Anterior cingulate cortex (tissue), 58 donors: Measurements from ENCODE around the gene ABCA4.
"Not testable (repeated sequence)": the region's sequence is repeated elsewhere in the genome, so short reads cannot be mapped to it uniquely, and the experiment has no call there.

ENCODE experiments used
- DNase-seq, 58 donors: peaks; one replicate each; lab custom pipeline; 2025; lab: John Stamatoyannopoulos, UW

ABCA4 gene

GRCh38 chr1:94012708-94013366, 108.1 kb downstream of the ABCA4 start:
- DNase-seq, result no peak

DNA sequence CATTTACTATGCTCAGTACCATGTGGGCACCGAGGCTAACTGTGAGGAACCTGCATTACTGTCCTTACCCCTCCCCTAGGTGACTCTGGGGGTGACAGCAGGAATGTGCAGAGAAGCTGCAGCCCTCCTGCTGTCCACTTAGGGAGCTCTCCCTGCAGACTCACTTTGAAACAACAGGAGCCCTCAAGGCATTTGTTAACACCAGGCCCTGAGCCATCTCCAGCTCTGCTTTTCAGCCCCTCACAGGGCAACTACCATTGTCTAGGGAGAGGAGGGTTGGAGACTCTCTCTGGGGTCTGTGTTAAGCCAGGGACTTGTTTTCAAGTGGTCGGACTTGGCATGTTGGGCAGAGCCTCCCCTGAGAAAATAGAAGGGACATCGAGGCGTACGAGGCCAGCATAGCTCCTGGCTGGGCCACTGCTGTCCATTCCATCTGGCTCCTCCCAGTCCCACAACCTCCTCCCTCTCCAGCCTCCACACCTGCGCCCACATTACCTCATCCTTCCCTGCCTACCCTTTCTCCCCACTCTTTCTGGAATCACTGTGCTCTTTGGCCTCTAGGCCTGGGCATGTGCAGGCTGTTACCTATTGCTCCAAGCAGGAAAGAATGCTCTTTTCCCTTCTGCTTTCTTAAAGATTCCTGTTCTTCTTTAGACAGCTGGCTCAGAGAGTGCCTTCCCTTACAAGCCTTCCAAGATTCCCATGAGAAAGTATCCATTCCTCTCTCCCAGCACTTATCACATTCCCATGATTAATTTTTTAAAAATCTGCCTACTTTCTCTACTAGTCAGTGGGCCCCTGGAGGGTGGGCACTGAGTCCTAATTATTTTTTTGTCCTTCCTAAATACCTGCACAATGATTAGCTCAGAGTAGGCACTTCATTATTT, 109.0 kb downstream of the ABCA4 start:
- no peak for DNase-seq

- no peak for DNase-seq
Measured at GRCh38 chr1:94011129-94011528, 109.8 kb downstream of the ABCA4 start.

GRCh38 chr1:94009304-94009703, 111.6 kb downstream of the ABCA4 start:
- DNase-seq, result no peak

GRCh38 chr1:94006604-94007003, 114.3 kb downstream of the ABCA4 start:
- no peak for DNase-seq

DNA sequence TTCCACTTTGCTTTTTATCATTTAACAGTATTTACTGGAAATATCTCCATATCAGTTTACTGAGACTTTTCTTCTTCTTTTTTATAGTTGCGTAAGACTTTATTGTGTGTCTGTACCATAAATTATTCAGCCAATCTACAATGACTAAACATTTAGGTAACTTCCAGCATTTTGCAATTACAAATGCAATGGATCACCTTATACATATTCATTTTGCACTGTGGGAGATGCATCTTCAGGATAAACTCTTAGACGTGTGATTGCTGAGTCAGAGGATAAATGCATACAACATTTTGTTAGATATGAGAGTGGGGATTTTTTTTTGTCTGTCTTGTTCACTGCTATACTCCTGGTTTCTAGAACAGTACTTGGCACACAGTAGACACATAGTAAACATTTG, 116.0 kb downstream of the ABCA4 start:
- no peak for DNase-seq

GRCh38 chr1:94002046-94002787, 118.7 kb downstream of the ABCA4 start:
- no peak for DNase-seq

GRCh38 chr1:94001397-94002045, 119.4 kb downstream of the ABCA4 start:
- DNase-seq, result no peak

- no peak for DNase-seq
Measured at GRCh38 chr1:94000510-94001282, 120.3 kb downstream of the ABCA4 start.

- no peak for DNase-seq
Measured at GRCh38 chr1:93999840-94000415, 121.0 kb downstream of the ABCA4 start.

DNA sequence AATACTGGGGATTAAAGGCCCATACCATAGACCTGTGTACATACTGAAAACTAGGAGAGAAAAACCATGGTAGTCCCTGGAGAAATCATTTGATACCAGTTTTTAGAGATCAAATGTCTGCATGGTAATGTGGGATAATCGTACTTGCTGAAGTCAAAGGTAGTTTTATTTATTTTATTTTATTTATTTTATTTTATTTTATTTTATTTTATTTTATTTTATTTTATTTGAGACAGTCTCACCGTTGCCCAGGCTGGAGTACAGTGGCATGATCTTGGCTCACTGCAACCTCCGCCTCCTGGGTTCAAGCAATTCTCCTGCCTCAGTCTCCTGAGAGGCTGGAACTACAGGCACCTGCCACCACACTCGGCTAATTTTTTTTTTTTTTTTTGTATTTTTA, 122.4 kb downstream of the ABCA4 start:
- DNase-seq, result not testable (repeated sequence)

DNA sequence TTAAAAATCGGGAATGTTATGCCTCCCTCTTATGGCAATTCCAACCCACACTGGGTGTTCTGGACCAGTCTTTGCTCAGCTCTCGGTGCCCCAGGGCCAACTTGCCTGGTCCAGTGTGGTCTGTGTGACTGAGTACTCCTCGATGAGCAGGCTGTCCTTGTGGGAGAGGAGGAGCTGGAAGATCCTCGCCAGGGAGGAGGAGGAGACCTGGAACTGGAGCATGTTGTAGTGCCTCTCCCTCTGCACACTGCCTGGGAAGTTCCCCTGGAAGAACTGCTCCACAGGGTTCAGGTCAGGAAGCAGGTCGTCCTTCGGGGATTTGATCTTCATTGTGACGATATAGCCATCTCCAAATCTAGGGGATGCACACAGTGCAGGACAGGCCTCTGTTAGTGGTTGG, 123.2 kb downstream of the ABCA4 start:
- no peak for DNase-seq

DNA sequence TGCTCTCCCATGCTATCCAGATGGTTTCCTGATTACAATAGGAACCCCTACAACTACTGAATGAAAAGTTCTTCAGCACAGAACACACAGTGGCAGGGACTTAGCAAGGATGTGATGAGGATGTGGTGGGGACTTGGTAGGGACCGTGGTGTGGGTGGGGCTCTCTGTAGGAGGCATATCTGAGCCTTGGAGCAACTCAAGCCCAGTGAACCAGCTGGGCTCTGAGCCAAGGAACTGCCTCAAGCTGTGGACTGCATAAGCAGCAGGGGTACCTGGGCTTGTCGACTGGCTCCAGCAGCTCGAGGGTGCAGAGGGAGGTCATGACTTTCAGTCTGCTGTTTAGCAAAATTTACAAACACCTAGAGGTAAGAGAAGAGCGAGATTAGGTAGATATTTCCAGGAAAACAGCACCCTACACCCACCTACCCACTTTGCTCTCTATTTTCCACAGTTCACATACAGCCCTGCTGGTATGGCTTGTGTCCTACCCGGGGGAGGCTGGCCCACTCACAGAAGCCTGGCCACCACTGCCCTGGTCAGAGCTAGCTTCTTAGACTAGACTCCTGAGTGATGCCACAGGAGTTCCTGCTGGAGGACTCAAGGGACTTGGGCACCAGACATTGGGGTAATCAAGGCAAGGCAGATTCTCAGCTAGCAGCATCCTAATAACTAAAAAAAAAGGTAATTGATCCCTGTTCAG, 125.0 kb downstream of the ABCA4 start:
- no peak for DNase-seq

DNA sequence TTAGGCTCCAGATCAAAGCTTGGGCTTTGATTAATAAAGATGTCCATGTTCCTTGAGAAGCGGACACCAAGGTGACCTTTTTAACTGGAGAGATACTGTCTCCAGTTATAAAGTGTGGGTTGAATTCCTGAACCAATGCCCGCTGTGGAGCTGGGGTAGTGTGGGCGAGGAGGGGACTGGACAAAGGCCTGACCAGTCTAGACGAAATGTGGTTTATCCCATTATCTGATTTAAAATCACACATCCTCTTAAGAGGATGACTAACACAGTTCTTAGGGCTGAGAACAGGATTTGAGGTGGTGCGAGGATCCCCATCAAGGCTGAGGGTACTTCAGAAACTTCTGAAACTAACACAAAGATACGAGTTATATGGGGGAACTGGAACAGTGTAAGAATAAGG, 127.2 kb downstream of the ABCA4 start:
- DNase-seq, result no peak

- DNase-seq, result no peak
Measured at GRCh38 chr1:93992954-93993353, 128.0 kb downstream of the ABCA4 start.

DNA sequence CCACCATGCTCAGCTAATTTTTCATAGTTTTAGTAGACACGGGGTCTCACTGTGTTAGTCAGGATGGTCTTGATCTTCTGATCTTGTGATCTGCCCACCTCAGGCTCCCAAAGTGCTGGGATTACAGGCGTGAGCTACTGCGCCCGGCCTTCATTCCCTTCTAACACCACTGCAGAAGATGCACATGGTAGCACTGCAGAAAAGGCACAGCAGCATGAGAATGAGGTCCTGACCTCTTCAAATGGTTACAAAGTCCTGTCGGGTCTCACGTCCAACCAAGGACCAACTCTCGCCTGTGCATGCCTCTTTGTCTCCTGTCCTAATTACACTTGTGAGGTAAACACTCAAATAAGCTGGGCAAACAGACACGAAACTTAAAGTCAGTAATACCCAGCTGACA, 128.8 kb downstream of the ABCA4 start:
- no peak for DNase-seq

- DNase-seq, result no peak
Measured at GRCh38 chr1:93991271-93991670, 129.7 kb downstream of the ABCA4 start.

DNA sequence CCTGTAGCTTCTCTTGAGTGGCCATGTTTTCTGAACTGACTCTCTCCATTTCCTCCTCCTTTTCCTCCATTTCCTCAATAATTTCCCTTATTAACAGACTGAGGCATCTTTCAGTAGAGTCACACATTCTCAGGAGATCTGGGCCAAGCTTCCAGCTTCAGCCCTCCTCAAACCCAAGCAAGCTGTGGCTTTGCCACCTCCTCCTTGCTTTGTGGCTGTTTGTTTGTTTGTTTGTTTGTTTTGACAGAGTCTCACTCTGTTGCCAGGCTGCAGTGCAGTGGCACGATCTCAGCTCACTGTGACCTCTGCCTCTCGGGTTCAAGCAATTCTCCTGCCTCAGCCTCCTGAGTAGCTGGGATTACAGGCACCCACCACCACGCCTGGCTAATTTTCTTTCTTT, 130.5 kb downstream of the ABCA4 start:
- not testable (repeated sequence) for DNase-seq

DNA sequence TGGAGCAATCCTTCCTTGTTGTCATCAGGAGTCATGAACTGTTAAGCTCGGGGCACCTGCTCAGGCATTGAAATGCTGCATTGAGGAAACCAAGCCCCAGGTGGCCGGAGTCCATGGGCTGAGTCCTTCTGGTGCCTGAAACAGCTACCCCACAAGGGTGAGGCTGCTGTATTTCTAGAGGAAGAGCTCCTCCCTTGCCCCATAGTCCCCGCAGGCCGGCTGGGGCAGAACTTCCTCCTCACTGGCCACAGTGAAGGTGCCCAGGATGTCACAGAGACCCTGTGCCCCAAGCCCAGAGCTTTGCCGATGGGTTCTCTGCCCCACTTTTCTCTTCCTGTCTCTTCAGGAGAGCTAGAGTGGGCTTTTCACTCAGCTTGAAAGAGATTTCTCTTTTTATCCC, 130.9 kb downstream of the ABCA4 start:
- no peak for DNase-seq
